ENCODE measurements around the gene ZPBP2.

Gene ZPBP2

DNA sequence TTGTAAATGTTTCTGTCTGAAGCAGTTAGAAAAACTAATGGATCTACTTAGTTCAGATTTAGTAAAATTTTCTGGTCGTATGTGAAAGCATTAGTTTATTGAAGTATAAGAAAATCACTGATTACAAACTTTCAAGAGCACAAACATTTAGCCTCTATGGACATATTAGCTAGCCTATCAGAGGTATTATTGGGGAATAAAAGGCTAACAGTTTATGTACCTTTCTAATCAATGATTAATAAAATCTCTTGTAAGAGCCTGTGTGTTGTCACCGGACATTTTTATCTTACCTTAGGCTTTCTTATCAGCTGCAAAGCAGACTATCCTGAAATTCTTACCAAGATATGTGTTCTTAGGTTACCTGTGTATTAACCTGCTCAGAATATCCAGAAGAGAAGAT, 21.2 kb downstream of the ZPBP2 start:
- Histone ChIP-seq H3K27ac (ENCODE audit: low read depth, low read length) (no peak overlapping the region), H3K27me3 (ENCODE audit: control insufficient read depth, low read length) (no peaks in the 10 kb centered on the region), H3F3A (ENCODE audit: control insufficient read depth, insufficient read depth) (no peaks in the 10 kb centered on the region), H3K36me3 (ENCODE audit: control insufficient read depth, low read length) (peaks cover 8% of the 10 kb centered on the region), H3K9me2 (replicated peaks; ENCODE audit: control insufficient read depth, low read length) (no peaks in the 10 kb centered on the region), H3K9me3 (ENCODE audit: control insufficient read depth, insufficient read depth, low read length) (no peaks in the 10 kb centered on the region), H3K79me2 (ENCODE audit: control insufficient read depth, low read length) (no peaks in the 10 kb centered on the region), H3K4me2 (ENCODE audit: low read length) (no peak overlapping the region), H3K4me1 (ENCODE audit: control insufficient read depth, low read length) (peaks cover 12% of the 10 kb centered on the region), H3K4me3 (ENCODE audit: low read length) (no peak overlapping the region), H4K20me1 (ENCODE audit: control insufficient read depth, insufficient read depth, low read depth, low read length) (no peaks in the 10 kb centered on the region)
- TF ChIP-seq EZH2phosphoT487 (IDR thresholded peaks at IDR 0.05; ENCODE audit: borderline replicate concordance, low read length), result no peak
- TF ChIP-seq, protein P1, sequence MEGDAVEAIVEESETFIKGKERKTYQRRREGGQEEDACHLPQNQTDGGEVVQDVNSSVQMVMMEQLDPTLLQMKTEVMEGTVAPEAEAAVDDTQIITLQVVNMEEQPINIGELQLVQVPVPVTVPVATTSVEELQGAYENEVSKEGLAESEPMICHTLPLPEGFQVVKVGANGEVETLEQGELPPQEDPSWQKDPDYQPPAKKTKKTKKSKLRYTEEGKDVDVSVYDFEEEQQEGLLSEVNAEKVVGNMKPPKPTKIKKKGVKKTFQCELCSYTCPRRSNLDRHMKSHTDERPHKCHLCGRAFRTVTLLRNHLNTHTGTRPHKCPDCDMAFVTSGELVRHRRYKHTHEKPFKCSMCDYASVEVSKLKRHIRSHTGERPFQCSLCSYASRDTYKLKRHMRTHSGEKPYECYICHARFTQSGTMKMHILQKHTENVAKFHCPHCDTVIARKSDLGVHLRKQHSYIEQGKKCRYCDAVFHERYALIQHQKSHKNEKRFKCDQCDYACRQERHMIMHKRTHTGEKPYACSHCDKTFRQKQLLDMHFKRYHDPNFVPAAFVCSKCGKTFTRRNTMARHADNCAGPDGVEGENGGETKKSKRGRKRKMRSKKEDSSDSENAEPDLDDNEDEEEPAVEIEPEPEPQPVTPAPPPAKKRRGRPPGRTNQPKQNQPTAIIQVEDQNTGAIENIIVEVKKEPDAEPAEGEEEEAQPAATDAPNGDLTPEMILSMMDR (IDR thresholded peaks at IDR 0.05; ENCODE audit: low read depth, low read length, poor library complexity, severe bottlenecking), result no peak

DNA sequence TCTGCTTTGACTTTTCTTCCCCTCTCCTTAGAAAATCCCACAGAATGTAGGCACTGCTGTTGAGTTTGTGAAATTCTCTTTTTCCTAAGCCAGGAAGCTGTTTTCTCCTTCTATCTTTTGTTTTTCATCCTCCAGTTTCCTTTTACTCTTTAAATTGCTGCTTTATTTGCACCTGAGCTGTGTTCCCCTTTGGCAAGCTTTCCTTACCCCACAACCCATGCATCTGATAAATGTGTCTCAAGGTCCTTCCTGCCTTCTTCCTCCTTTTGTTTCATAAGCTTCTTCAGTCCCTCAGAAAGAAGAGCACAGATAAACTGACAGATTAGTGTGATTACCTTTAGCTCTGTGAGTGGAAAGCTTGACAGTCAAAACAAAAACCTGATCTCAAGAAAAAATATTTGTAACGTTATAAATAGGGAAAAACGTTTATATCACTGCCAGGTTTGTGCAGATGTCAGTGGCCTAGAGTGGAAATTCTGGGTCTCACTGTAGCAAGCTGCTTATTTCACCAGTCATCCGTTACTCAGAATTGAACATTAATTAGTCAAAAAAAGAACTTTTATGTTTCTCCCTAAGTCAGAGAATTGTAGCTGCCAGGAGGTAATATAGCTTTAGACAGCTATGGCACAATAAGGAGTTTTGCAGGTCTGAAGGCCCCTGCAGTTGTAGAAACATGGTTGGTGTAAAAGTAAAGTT, 26.8 kb downstream of the ZPBP2 start:
- no peak for TF ChIP-seq EZH2phosphoT487 (IDR thresholded peaks at IDR 0.05; ENCODE audit: borderline replicate concordance, low read length)
- TF ChIP-seq, protein P1 (IDR thresholded peaks at IDR 0.05; ENCODE audit: low read depth, low read length, poor library complexity, severe bottlenecking), result no peak
- Histone ChIP-seq H3K4me3 (ENCODE audit: low read length) (no peak overlapping the region), H3K9me3 (ENCODE audit: control insufficient read depth, insufficient read depth, low read length) (no peaks in the 10 kb centered on the region), H3K4me1 (ENCODE audit: control insufficient read depth, low read length) (peaks cover 15% of the 10 kb centered on the region), H3K9me2 (replicated peaks; ENCODE audit: control insufficient read depth, low read length) (no peaks in the 10 kb centered on the region), H4K20me1 (ENCODE audit: control insufficient read depth, insufficient read depth, low read depth, low read length) (no peaks in the 10 kb centered on the region), H3K27ac (ENCODE audit: low read depth, low read length) (no peak overlapping the region), H3K27me3 (ENCODE audit: control insufficient read depth, low read length) (no peaks in the 10 kb centered on the region), H3K4me2 (ENCODE audit: low read length) (peak overlapping the region; percentile 30), H3K36me3 (ENCODE audit: control insufficient read depth, low read length) (no peaks in the 10 kb centered on the region), H3K79me2 (ENCODE audit: control insufficient read depth, low read length) (no peaks in the 10 kb centered on the region), H3F3A (ENCODE audit: control insufficient read depth, insufficient read depth) (peaks cover 4% of the 10 kb centered on the region; the same call in 1 of the 2 replicates)

DNA sequence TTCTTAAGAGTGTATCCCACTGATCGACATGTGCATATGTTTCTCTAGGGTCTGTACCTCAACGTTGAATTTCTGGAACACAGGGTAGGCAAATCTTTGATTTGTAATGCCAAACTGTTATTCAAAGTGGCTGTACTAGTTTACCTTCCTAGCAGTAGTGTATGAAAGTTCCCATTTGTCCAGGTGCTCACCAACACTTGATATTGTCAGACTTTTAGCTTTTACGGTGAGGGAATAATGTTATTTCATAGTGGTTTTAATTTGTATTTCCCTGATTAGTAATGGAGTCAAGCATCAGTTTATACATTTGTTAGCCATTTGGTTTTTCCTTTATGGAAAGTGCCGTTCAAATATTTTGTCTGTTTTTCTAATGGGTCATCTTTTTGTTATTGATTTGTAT, 30.1 kb downstream of the ZPBP2 start:
- H3K79me2 ChIP-seq (ENCODE audit: control insufficient read depth, low read length), result no peaks in the 10 kb centered on the region
- peaks cover 15% of the 10 kb centered on the region for H3K4me1 ChIP-seq (ENCODE audit: control insufficient read depth, low read length)
- H3K9me3 ChIP-seq (ENCODE audit: control insufficient read depth, insufficient read depth, low read length), result no peaks in the 10 kb centered on the region
- no peaks in the 10 kb centered on the region for H3K36me3 ChIP-seq (ENCODE audit: control insufficient read depth, low read length)
- no peak for TF ChIP-seq EZH2phosphoT487 (IDR thresholded peaks at IDR 0.05; ENCODE audit: borderline replicate concordance, low read length)
- TF ChIP-seq, protein P1 (IDR thresholded peaks at IDR 0.05; ENCODE audit: low read depth, low read length, poor library complexity, severe bottlenecking), result no peak
- no peak overlapping the region for H3K27ac ChIP-seq (ENCODE audit: low read depth, low read length)
- no peaks in the 10 kb centered on the region for H4K20me1 ChIP-seq (ENCODE audit: control insufficient read depth, insufficient read depth, low read depth, low read length)
- no peaks in the 10 kb centered on the region for H3K27me3 ChIP-seq (ENCODE audit: control insufficient read depth, low read length)
- H3K4me3 ChIP-seq (ENCODE audit: low read length), result no peak overlapping the region
- H3K9me2 ChIP-seq (replicated peaks; ENCODE audit: control insufficient read depth, low read length), result no peaks in the 10 kb centered on the region
- H3K4me2 ChIP-seq (ENCODE audit: low read length), result no peak overlapping the region
- H3F3A ChIP-seq (ENCODE audit: control insufficient read depth, insufficient read depth), result peaks cover 4% of the 10 kb centered on the region; the same call in 1 of the 2 replicates

Measured in DOHH2 (cell line).